Osteocyte (in vitro differentiated cells): ENCODE measurements around the gene CARNS1. TPM values are rescaled to one million over a fixed set of nuclear protein-coding genes. Genes with fewer than 3 reads are reported as not detected.

Experiments used
- DNase-seq: peaks from one replicate; pipeline ENCODE4 v3.0.0; 2021; ENCODE audit warnings: mixed read lengths; ENCODE audit not compliant: unreplicated experiment; ENCODE audit errors: extremely low spot score
- H3K27ac Mint-ChIP-seq: one replicate; pipeline ENCODE4 v1.8.0; 2021; ENCODE audit warnings: mild to moderate bottlenecking, mixed read lengths; ENCODE audit not compliant: unreplicated experiment
- H3K27me3 Mint-ChIP-seq: one replicate; pipeline ENCODE4 v1.8.0; 2021; ENCODE audit warnings: mixed read lengths; ENCODE audit not compliant: unreplicated experiment
- H3K36me3 Mint-ChIP-seq: one replicate; pipeline ENCODE4 v1.8.0; 2021; ENCODE audit warnings: mixed read lengths; ENCODE audit not compliant: unreplicated experiment
- H3K4me1 Mint-ChIP-seq: one replicate; pipeline ENCODE4 v1.8.0; 2021; ENCODE audit warnings: mixed read lengths; ENCODE audit not compliant: unreplicated experiment
- H3K4me3 Mint-ChIP-seq: one replicate; pipeline ENCODE4 v1.8.0; 2021; ENCODE audit warnings: mild to moderate bottlenecking, moderate library complexity, mixed read lengths; ENCODE audit not compliant: unreplicated experiment
- H3K9me3 Mint-ChIP-seq: one replicate; pipeline ENCODE4 v1.8.0; 2021; ENCODE audit warnings: mixed read lengths; ENCODE audit not compliant: unreplicated experiment
- CTCF ChIP-seq: fragments of 200-600 bp; sonication (generic); IDR thresholded peaks from 2 replicates; pipeline ENCODE4 v1.5.0; 2021; ENCODE audit warnings: antibody characterized with exemption, mild to moderate bottlenecking, moderate library complexity
- total RNA-seq: library from RNA; stranded (reverse); gene quantifications from 2 replicates; pipeline ENCODE4 v1.2.1, GENCODE V29; 2021

Gene CARNS1
- total RNA-seq, 1 donor from 2014 or later, result 0.27 TPM

- H3K27ac Mint-ChIP-seq, result no peak overlapping the region
- no peak for DNase-seq
- H3K27me3 Mint-ChIP-seq, result no peaks in the 10 kb centered on the region
- H3K36me3 Mint-ChIP-seq, result peaks cover 12% of the 10 kb centered on the region
- no peak overlapping the region for H3K4me3 Mint-ChIP-seq
- H3K9me3 Mint-ChIP-seq, result no peaks in the 10 kb centered on the region
- H3K4me1 Mint-ChIP-seq, result peaks cover 27% of the 10 kb centered on the region
- no peak for TF ChIP-seq CTCF
These were observed 22.3 kb downstream of the CARNS1 start for GRCh38 chr11:67437809-67438157.

GRCh38 chr11:67438158-67438902 lies 22.9 kb downstream of the CARNS1 start:
- TF ChIP-seq CTCF, result no peak
- Mint-ChIP-seq H3K4me1 (peaks cover 28% of the 10 kb centered on the region), H3K4me3 (no peak overlapping the region), H3K36me3 (peaks cover 12% of the 10 kb centered on the region), H3K27ac (no peak overlapping the region), H3K27me3 (no peaks in the 10 kb centered on the region), H3K9me3 (no peaks in the 10 kb centered on the region)
- no peak for DNase-seq

GRCh38 chr11:67439321-67440228 lies 24.1 kb downstream of the CARNS1 start:
- peak overlapping the region; percentile 35 for H3K27ac Mint-ChIP-seq
- H3K27me3 Mint-ChIP-seq, result no peaks in the 10 kb centered on the region
- H3K4me1 Mint-ChIP-seq, result peaks cover 32% of the 10 kb centered on the region
- H3K4me3 Mint-ChIP-seq, result no peak overlapping the region
- TF ChIP-seq CTCF, result peak; percentile 26
- H3K36me3 Mint-ChIP-seq, result peaks cover 12% of the 10 kb centered on the region
- no peak for DNase-seq
- H3K9me3 Mint-ChIP-seq, result no peaks in the 10 kb centered on the region

GRCh38 chr11:67440229-67441097 lies 25.0 kb downstream of the CARNS1 start:
- Mint-ChIP-seq H3K27ac (no peak overlapping the region), H3K9me3 (no peaks in the 10 kb centered on the region), H3K27me3 (no peaks in the 10 kb centered on the region), H3K4me1 (peaks cover 33% of the 10 kb centered on the region), H3K36me3 (peaks cover 12% of the 10 kb centered on the region), H3K4me3 (no peak overlapping the region)
- no peak for TF ChIP-seq CTCF
- DNase-seq, result no peak
